Activated T-cell treated with anti-CD3 and anti-CD28 coated beads, Interleukin-2, amount 50 U/mL, for 72 hours (primary cell): Measurements from ENCODE around the gene USP36. TPM values are rescaled to one million over a fixed set of nuclear protein-coding genes. Genes with fewer than 3 reads are reported as not detected.

ENCODE experiments used
- ATAC-seq, 2 donors: fragments of 150-1000 bp; cut with Tn5 transposase; replicated peaks in 1 of 2; 2 replicates each; pipeline ENCODE4 v1.10.0; 2021; ENCODE audit warnings: moderate library complexity in 2 of 2, mild to moderate bottlenecking in 1 of 2
- DNase-seq, 2 donors: peaks; one replicate each; pipeline ENCODE4 v3.0.0; 2021 to 2022; ENCODE audit warnings: mixed read lengths in 1 of 2
- H3K27ac Mint-ChIP-seq: one replicate; pipeline ENCODE4 v1.8.0; 2022; ENCODE audit warnings: mild to moderate bottlenecking, moderate library complexity, mixed read lengths
- H3K27me3 Mint-ChIP-seq: one replicate; pipeline ENCODE4 v1.8.0; 2022; ENCODE audit warnings: low read depth, mixed read lengths
- H3K36me3 Mint-ChIP-seq, 2 donors: one replicate each; pipeline ENCODE4 v1.8.0; 2022; ENCODE audit warnings: mixed read lengths in 2 of 2, mild to moderate bottlenecking in 1 of 2; ENCODE audit not compliant: insufficient read depth in 2 of 2
- H3K4me1 Mint-ChIP-seq: one replicate; pipeline ENCODE4 v1.8.0; 2022; ENCODE audit warnings: low read depth, mixed read lengths
- H3K4me3 Mint-ChIP-seq, 2 donors: one replicate each; pipeline ENCODE4 v1.8.0; 2022; ENCODE audit warnings: mild to moderate bottlenecking in 2 of 2, mixed read lengths in 2 of 2, moderate library complexity in 2 of 2
- H3K9me3 Mint-ChIP-seq, 2 donors: one replicate each; pipeline ENCODE4 v1.8.0; 2022; ENCODE audit warnings: mixed read lengths in 2 of 2
- total RNA-seq, 2 donors: library from RNA; stranded (reverse); gene quantifications; one replicate each; pipeline ENCODE4 v1.2.3, GENCODE V29; 2022

The USP36 gene
- total RNA-seq, 2 donors from 2014 or later, result 113 to 124 TPM

GRCh38 chr17:78862073-78863023 lies 21.7 kb upstream of the USP36 start:
- H3K9me3 Mint-ChIP-seq, result no peaks in the 10 kb centered on the region
- DNase-seq (no peak), ATAC-seq (no peak)
- H3K4me3 Mint-ChIP-seq, result no peak overlapping the region
- H3K36me3 Mint-ChIP-seq, result no peaks in the 10 kb centered on the region
- H3K4me1 Mint-ChIP-seq, result no peaks in the 10 kb centered on the region
- H3K27me3 Mint-ChIP-seq, result no peaks in the 10 kb centered on the region
- H3K27ac Mint-ChIP-seq, result no peak overlapping the region

- Mint-ChIP-seq H3K4me3 (no peak overlapping the region), H3K27ac (no peak overlapping the region), H3K27me3 (no peaks in the 10 kb centered on the region), H3K36me3 (no peaks in the 10 kb centered on the region), H3K9me3 (no peaks in the 10 kb centered on the region), H3K4me1 (no peaks in the 10 kb centered on the region)
- no peak for DNase-seq
- no peak for ATAC-seq
Observed at GRCh38 chr17:78861229-78861628, 20.6 kb upstream of the USP36 start.

- no peak overlapping the region for H3K27ac Mint-ChIP-seq
- no peaks in the 10 kb centered on the region for H3K36me3 Mint-ChIP-seq
- no peaks in the 10 kb centered on the region for H3K27me3 Mint-ChIP-seq
- no peak overlapping the region for H3K4me3 Mint-ChIP-seq
- H3K9me3 Mint-ChIP-seq, result no peaks in the 10 kb centered on the region
- ATAC-seq, result no peak
- no peak for DNase-seq
- H3K4me1 Mint-ChIP-seq, result no peaks in the 10 kb centered on the region
Observed at GRCh38 chr17:78859051-78859450, 18.4 kb upstream of the USP36 start.

- Mint-ChIP-seq H3K27me3 (no peaks in the 10 kb centered on the region), H3K9me3 (no peaks in the 10 kb centered on the region), H3K27ac (no peak overlapping the region), H3K36me3 (no peaks in the 10 kb centered on the region), H3K4me3 (no peak overlapping the region), H3K4me1 (no peaks in the 10 kb centered on the region)
- no peak for ATAC-seq
- no peak for DNase-seq
Observed at GRCh38 chr17:78857266-78857665, 16.7 kb upstream of the USP36 start.

GRCh38 chr17:78855561-78856165 lies 15.0 kb upstream of the USP36 start:
- no peak overlapping the region for H3K27ac Mint-ChIP-seq
- DNase-seq, result no peak
- no peaks in the 10 kb centered on the region for H3K36me3 Mint-ChIP-seq
- no peaks in the 10 kb centered on the region for H3K9me3 Mint-ChIP-seq
- no peak overlapping the region for H3K4me3 Mint-ChIP-seq
- ATAC-seq, result no peak
- no peaks in the 10 kb centered on the region for H3K4me1 Mint-ChIP-seq
- no peaks in the 10 kb centered on the region for H3K27me3 Mint-ChIP-seq

GRCh38 chr17:78854508-78854907 lies 13.9 kb upstream of the USP36 start:
- ATAC-seq, result no peak
- Mint-ChIP-seq H3K4me1 (no peaks in the 10 kb centered on the region), H3K27me3 (no peaks in the 10 kb centered on the region), H3K36me3 (no peaks in the 10 kb centered on the region), H3K9me3 (no peaks in the 10 kb centered on the region), H3K27ac (no peak overlapping the region), H3K4me3 (no peak overlapping the region)
- DNase-seq, result no peak

- Mint-ChIP-seq H3K4me3 (no peak overlapping the region), H3K9me3 (no peaks in the 10 kb centered on the region), H3K4me1 (no peaks in the 10 kb centered on the region), H3K27ac (no peak overlapping the region), H3K27me3 (no peaks in the 10 kb centered on the region), H3K36me3 (no peaks in the 10 kb centered on the region)
- DNase-seq (no peak), ATAC-seq (no peak)
Observed at GRCh38 chr17:78853926-78854394, 13.3 kb upstream of the USP36 start.

GRCh38 chr17:78852709-78853121 lies 12.1 kb upstream of the USP36 start:
- H3K4me3 Mint-ChIP-seq, result no peak overlapping the region
- no peaks in the 10 kb centered on the region for H3K36me3 Mint-ChIP-seq
- no peaks in the 10 kb centered on the region for H3K27me3 Mint-ChIP-seq
- no peaks in the 10 kb centered on the region for H3K4me1 Mint-ChIP-seq
- H3K9me3 Mint-ChIP-seq, result no peaks in the 10 kb centered on the region
- no peak overlapping the region for H3K27ac Mint-ChIP-seq
- no peak for DNase-seq
- ATAC-seq, result no peak

GRCh38 chr17:78849026-78849425 lies 8.4 kb upstream of the USP36 start:
- no peak for ATAC-seq
- DNase-seq, result no peak
- H3K9me3 Mint-ChIP-seq, result no peaks in the 10 kb centered on the region
- H3K27ac Mint-ChIP-seq, result no peak overlapping the region
- H3K4me3 Mint-ChIP-seq, result no peak overlapping the region
- peaks cover 8% of the 10 kb centered on the region for H3K4me1 Mint-ChIP-seq
- H3K36me3 Mint-ChIP-seq, result no peaks in the 10 kb centered on the region
- H3K27me3 Mint-ChIP-seq, result no peaks in the 10 kb centered on the region

- H3K4me3 Mint-ChIP-seq, result no peak overlapping the region
- H3K27ac Mint-ChIP-seq, result no peak overlapping the region
- no peaks in the 10 kb centered on the region for H3K36me3 Mint-ChIP-seq
- H3K9me3 Mint-ChIP-seq, result no peaks in the 10 kb centered on the region
- ATAC-seq (no peak), DNase-seq (no peak)
- no peaks in the 10 kb centered on the region for H3K27me3 Mint-ChIP-seq
- peaks cover 24% of the 10 kb centered on the region for H3K4me1 Mint-ChIP-seq
Observed at GRCh38 chr17:78847052-78847451, 6.4 kb upstream of the USP36 start.

GRCh38 chr17:78844301-78845005 lies 3.8 kb upstream of the USP36 start:
- no peak for ATAC-seq
- Mint-ChIP-seq H3K27me3 (no peaks in the 10 kb centered on the region), H3K4me1 (peaks cover 34% of the 10 kb centered on the region), H3K9me3 (no peaks in the 10 kb centered on the region), H3K36me3 (peaks cover 0 to 4% of the 10 kb centered on the region in 2 donors), H3K27ac (peak overlapping the region; percentile 4), H3K4me3 (peak overlapping the region; percentile 22 to 35)
- DNase-seq, result peak; percentile 23 to 39

GRCh38 chr17:78842881-78843565 lies 2.4 kb upstream of the USP36 start:
- ATAC-seq (no peak), DNase-seq (peak; percentile 60 to 70)
- H3K27ac Mint-ChIP-seq, result no peak overlapping the region
- no peaks in the 10 kb centered on the region for H3K27me3 Mint-ChIP-seq
- peaks cover 48% of the 10 kb centered on the region for H3K4me1 Mint-ChIP-seq
- H3K9me3 Mint-ChIP-seq, result no peaks in the 10 kb centered on the region
- no peak overlapping the region for H3K4me3 Mint-ChIP-seq
- H3K36me3 Mint-ChIP-seq, result peaks cover 0 to 5% of the 10 kb centered on the region in 2 donors

GRCh38 chr17:78840530-78840779 lies 159 bp downstream of the USP36 start:
- Mint-ChIP-seq H3K4me3 (peak overlapping the region; percentile 90 to 93), H3K36me3 (peaks cover 8 to 16% of the 10 kb centered on the region in 2 donors), H3K27ac (peak overlapping the region; percentile 8), H3K27me3 (no peaks in the 10 kb centered on the region), H3K9me3 (no peaks in the 10 kb centered on the region), H3K4me1 (peaks cover 62% of the 10 kb centered on the region)
- ATAC-seq, result no peak
- DNase-seq, result no peak
